ENCODE data around the gene CD59.
"Not testable (repeated sequence)": the region's sequence is repeated elsewhere in the genome, so short reads cannot be mapped to it uniquely, and the experiment has no call there.

Gene CD59

DNA sequence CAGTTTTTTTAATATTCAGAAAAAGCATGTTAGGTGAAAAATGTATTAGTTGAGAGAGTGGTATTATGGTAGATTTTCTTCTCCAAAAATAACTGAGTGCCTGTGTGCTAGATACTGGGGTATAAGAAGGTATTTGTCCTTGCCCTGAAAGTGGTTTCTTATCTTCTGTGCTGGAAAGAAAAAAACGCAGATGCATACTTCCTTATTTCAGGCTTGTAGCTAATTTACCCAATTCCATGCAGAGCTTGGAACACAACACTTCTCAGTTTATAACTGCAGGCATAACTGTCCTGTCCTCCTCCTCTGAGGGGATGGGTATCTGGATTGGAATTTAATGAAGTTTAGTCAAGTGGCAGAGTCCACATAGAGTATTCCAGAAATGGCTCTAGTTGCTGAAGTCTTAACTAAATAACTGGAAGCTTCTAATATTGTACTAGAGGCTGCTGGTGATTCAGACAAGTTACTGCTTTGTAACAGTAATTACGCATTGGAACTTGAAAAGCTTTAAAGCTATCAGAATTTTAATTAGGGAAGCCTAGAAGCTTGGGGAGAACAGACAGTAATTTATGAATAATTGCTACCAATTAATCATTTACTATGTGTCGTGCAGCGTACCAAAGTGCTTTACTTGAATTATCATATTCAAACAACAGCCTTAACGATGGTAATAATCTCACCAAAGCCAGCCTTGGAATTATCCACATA, 22.9 kb downstream of the CD59 start:
- DNase-seq (ENCODE audit: low spot score) = no peak

DNA sequence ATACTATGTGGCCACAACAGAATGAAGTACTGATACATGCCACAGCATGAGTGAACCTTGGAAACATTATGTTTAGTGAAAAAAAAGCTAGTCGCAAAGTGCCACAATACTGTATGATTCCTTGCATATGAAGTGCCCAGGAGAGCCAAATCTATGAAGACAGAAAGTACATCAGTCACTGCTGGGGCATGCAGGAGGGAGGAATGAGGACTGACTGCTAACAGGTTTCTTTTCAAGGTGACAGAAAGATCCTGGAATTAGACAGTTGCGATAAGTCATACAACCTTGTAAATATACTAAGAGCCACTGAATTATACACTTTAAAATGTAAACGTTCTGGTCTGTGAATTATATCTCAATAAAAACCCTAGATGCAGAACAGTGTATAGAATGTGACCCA, 23.8 kb downstream of the CD59 start:
- no peak for DNase-seq (ENCODE audit: low spot score)

- no peak for DNase-seq (ENCODE audit: low spot score)
Measured at GRCh38 chr11:33709466-33709865, 26.8 kb downstream of the CD59 start.

GRCh38 chr11:33708985-33709384, 27.2 kb downstream of the CD59 start:
- DNase-seq (ENCODE audit: low spot score) = no peak

- DNase-seq (ENCODE audit: low spot score) = not testable (repeated sequence)
Measured at GRCh38 chr11:33707831-33708230, 28.4 kb downstream of the CD59 start.

- no peak for DNase-seq (ENCODE audit: low spot score)
Measured at GRCh38 chr11:33706966-33707365, 29.3 kb downstream of the CD59 start.

GRCh38 chr11:33706546-33706945, 29.7 kb downstream of the CD59 start:
- no peak for DNase-seq (ENCODE audit: low spot score)

- no peak for DNase-seq (ENCODE audit: low spot score)
Measured at GRCh38 chr11:33704240-33705002, 31.8 kb downstream of the CD59 start.

DNA sequence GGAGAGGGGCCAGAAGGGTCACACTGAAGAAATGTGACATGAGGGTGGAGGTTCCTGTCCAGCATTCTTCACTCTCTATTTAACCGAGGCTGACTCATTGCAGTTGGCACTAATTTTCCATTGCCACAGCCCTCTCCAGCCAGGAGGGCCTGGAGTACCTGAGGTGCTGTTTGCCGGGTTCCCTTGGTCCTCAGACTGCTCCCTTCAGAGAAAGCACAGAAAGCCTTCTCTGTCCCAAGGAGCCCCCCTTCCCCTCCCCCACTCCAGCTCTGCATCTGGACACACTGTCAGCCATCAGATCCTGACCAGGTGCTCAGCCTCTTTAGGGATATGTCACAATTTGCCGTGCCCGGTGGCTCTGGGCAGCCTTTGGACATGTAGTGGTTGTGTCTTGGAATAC, 32.4 kb downstream of the CD59 start:
- no peak for DNase-seq (ENCODE audit: low spot score)

DNA sequence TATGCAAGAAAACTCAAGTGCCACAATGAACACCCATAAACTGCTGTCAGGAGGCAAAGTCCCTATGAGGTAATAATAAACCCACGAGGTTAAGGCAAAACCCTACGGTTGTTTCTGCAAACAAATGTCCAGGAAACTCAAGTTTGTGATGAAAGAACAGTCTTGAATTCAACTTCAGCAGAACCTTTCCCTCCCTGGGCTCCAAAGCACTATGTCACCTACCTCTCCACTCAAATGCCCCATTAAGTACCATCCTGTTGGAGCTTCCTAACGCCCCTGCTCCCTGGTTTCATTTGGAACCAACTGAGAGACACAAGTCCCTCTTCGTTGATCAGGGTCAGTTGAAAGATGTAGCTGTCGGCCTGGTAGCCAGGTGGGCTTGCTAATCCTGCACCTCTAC, 33.0 kb downstream of the CD59 start:
- no peak for DNase-seq (ENCODE audit: low spot score)

GRCh38 chr11:33701302-33702230, 34.7 kb downstream of the CD59 start:
- peak; percentile 7 for DNase-seq (ENCODE audit: low spot score)

DNA sequence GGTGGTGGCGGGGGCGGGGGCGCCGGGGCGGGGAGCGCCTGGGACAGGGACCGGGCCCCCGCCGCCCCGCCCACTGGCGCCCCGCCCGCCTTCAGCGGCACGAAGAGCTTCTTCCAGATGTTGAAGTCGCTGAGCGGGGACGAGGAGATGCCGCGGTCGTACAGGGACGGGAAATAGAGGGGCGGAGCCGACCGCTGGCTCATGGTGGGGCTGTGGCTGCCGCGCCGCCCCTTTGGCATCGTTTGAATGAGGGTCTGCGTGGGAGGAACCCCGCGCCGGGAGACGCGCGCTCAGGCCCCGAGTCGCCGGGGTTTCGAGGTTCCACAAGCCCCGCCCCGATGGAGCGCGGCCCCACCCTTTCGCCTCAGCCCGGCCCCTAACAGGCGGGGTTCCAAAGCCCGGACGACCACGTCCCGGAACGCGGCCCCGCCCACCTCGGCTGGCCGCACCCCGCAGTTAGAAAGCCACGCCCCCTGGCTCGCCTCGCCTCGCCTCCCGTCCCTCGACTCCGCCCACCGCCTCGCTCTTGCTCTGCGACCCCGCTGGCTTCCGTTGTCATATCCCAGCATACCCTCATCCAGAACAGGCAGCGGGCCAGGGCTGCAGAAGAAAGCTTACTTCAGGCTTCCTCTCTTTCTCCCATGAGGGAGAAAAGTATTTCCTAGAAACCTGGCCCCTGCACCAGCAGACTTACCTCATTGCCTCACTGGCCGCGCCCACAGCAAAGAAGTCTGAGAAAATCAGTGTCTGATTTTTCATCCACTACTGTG, 35.5 kb downstream of the CD59 start, which contains the start of gene C11orf91:
Gene C11orf91 (minus strand): TSS at position 325 of the 770 bp plus-strand sequence. CDS start 86 bp downstream, at position 239.
- DNase-seq (ENCODE audit: low spot score) = peak; percentile 94

- no peak for DNase-seq (ENCODE audit: low spot score)
Measured at GRCh38 chr11:33700063-33700501, 36.1 kb downstream of the CD59 start.

DNA sequence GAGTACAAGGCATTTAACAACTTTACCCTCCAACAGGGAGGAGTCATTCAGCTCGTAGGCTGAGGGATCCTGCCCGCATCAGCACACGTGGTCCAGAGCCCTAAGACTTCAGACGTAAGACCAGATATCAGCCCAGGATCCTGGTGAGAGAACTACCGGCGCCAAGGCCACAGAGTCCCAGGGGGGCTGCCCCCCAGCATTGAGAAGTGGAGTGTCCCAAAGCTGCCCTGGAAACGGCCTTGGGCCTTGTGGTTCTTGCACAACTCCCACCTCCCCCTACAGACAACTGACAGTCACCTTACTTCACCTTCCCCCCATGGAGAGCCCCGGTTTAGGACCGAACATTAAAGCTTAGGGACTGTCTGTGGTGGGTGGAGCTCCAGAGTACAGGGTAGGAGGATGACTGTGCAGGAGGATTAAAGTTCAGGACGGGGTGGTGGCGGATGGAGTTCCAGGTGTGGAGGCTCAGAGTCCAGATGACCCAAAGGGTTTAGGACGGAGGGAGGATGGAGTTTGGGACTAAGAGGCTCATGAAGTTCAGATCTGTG, 36.6 kb downstream of the CD59 start:
- no peak for DNase-seq (ENCODE audit: low spot score)

GRCh38 chr11:33698921-33699320, 37.3 kb downstream of the CD59 start:
- no peak for DNase-seq (ENCODE audit: low spot score)

GRCh38 chr11:33697997-33698396, 38.2 kb downstream of the CD59 start:
- no peak for DNase-seq (ENCODE audit: low spot score)

DNA sequence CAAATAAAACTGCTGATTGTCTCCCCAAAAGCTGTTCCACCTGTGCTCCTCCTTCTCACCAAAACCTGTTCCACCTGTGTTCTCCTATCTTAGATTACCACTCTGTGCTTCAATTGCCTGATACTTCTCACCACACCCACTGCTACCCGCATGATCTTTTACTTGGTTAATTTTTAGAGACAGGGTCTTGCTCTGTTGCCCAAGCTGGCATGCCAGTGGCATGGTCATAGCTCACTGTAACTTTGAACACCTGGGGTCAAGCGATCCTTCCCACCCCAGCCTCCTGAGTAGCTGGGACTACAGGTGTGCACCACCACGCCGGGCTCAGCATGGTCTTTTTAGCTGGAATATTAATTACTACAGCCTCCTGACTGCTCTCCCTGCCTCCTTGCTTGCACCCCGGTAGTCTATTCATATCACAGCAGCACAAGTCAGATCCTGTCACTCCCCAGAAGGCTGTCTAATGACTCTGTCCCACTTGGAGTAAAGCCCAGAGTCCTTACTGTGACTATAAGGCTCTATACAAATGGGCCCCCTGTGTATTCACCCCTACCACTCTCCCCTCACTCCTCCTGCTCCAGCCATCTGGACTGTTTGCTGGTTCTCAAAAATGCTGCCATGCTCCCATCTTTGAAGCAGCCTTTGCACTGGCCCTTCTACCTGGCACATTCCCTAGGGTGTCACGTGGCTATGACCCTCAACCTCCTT, 39.1 kb downstream of the CD59 start:
- no peak for DNase-seq (ENCODE audit: low spot score)

DNA sequence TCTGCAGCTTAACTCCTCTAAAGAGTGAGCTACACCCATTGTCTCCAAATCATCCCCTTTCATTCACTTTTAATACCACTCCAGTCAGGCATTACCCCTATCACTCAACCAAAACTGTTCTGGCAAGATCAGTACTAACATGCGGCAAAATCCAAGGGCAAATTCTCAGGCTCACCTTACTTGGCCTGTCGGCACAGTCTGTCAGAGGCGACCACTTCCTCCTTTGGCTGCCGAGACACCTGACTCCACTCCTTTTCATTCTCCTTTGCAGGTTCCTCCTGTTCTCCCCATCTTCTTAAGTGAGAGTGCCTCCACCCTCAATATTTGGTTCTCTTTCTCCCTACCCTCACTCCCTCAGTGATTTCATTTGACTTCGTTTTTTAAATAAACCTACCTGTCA, 39.8 kb downstream of the CD59 start:
- no peak for DNase-seq (ENCODE audit: low spot score)

DNA sequence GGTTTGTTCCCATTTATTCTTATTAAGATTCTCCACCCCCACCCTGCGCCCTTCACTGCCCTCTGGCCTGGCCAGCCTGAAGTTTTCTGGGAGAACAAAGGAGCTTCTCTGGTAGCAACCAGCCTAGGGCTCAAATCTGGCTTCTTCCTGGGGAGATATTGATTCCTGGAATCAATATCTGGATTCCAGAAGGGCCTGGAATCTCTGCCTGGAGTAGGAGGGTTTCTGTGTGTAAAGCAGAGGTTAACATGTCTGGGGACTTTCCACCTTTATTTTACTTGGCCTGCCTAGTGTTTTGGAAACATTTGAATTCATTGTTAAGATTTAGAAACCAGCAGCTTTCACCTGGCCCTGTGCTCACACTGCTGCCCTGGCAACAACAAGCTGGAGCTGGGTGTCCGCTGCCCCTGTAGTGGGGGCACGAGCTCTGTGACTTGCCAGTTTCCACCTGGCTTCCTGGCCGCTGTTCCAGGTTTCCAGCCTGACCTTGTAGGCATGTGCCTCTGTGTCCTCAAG, 41.1 kb downstream of the CD59 start:
- DNase-seq (ENCODE audit: low spot score) = no peak

DNA sequence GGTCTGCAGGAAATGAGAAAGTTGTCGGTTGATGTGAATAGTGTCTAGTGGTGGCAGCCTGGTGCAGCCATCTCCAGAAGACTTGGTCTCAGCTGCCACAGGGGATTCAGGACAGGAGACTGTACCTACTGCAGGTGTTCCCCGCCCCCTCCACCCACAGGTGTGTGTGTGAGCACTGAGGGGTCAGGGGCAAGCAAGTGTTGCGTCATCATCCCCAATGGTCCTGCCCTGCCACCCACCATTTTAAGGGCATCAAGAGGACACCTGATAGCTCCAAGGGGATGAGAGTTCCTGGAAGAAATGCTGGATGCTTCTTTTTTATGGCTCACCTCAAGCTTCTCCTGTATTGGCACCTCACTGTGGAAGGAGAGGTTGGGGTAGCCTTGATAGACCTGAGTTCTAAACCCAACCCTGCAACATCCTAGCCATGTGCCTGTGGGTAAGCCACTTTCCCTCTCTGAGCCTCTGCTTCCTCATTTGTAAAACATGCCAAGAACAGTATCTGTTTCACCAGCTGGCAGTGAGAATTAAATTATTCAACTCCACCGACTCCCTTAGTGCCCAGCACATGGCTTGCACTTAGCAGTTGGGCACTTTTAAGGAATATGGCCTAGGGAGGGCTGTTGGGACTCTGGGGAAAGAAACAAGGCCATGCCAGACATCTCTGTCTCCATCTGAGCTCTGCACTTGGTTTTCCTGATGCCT, 41.7 kb downstream of the CD59 start:
- DNase-seq (ENCODE audit: low spot score) = no peak

Data from hematopoietic multipotent progenitor cell treated with erythropoietin and hydrocortisone succinate and interleukin-3 and kit ligand, for 15 days (in vitro differentiated cells).